IMR-90 (cell line): ENCODE measurements around the gene HMGA1. TPM values are rescaled to one million over a fixed set of nuclear protein-coding genes. Genes with fewer than 3 reads are reported as not detected.
A peak's percentile ranks its signal among the peaks of the same experiment; 100 is the strongest.

ENCODE experiments used
- ATAC-seq: fragments of 200-7000 bp; cut with Tn5 transposase; 2 replicates; pipeline ENCODE4 v1.9.1; 2020; ENCODE audit warnings: low read depth, mild to moderate bottlenecking, moderate library complexity
- BruUV-seq: library from RNA; stranded (reverse); fragments of 400-500 nt; replicated peaks from 2 replicates; lab custom pipeline; 2021; lab: Mats Ljungman, UMichigan
- CTCF ChIA-PET: fragments of 300-600 bp; formaldehyde crosslinking; extraction: SDS; loops from one replicate; lab custom pipeline; 2021; ENCODE audit warnings: antibody characterized with exemption; lab: Yijun Ruan, JAX
- POLR2A ChIA-PET: fragments of 300-600 bp; sonication (Branson Sonifier 250); formaldehyde crosslinking; loops from one replicate; lab custom pipeline; 2022; ENCODE audit warnings: antibody characterized with exemption; ENCODE audit not compliant: unreplicated experiment; lab: Charles Lee
- DNase-seq: peaks from one replicate; pipeline ENCODE4 v3.0.0; 2013
- H2AFZ ChIP-seq: replicated peaks from 2 replicates; pipeline ENCODE3; 2013; ENCODE audit warnings: low read length, mild to moderate bottlenecking; ENCODE audit not compliant: poor library complexity
- H2AK5ac ChIP-seq: 2 replicates; pipeline ENCODE4 v1.6.1; 2013; ENCODE audit warnings: low read depth, low read length, inconsistent platforms
- H2AK9ac ChIP-seq: replicated peaks from 2 replicates; pipeline ENCODE3; 2013; ENCODE audit warnings: mild to moderate bottlenecking, low read depth, low read length, moderate library complexity; ENCODE audit not compliant: poor library complexity
- H2BK120ac ChIP-seq: 2 replicates; pipeline ENCODE4 v1.6.1; 2013; ENCODE audit warnings: low read depth, low read length, inconsistent platforms
- H2BK15ac ChIP-seq: 3 replicates; pipeline ENCODE4 v1.6.1; 2013; ENCODE audit warnings: low read depth, low read length, inconsistent platforms
- H2BK20ac ChIP-seq: 2 replicates; pipeline ENCODE4 v1.6.1; 2013; ENCODE audit warnings: low read depth, mild to moderate bottlenecking, inconsistent platforms, low read length, moderate library complexity
- H2BK5ac ChIP-seq: 2 replicates; pipeline ENCODE4 v1.6.1; 2013; ENCODE audit warnings: mild to moderate bottlenecking, low read depth, low read length, inconsistent platforms; ENCODE audit not compliant: poor library complexity, severe bottlenecking
- H3K14ac ChIP-seq: replicated peaks from 2 replicates; pipeline ENCODE4 v1.6.1; 2013; ENCODE audit warnings: low read depth, low read length, inconsistent platforms
- H3K18ac ChIP-seq: 2 replicates; pipeline ENCODE4 v1.6.1; 2013; ENCODE audit warnings: low read depth, low read length, control low read depth
- H3K23ac ChIP-seq: 2 replicates; pipeline ENCODE4 v1.6.1; 2013; ENCODE audit warnings: low read depth, low read length, inconsistent platforms
- H3K27ac ChIP-seq: 2 replicates; pipeline ENCODE4 v1.5.1; 2013; ENCODE audit warnings: mild to moderate bottlenecking, control low read depth, low read length; ENCODE audit not compliant: insufficient read depth
- H3K27me3 ChIP-seq: 2 replicates; pipeline ENCODE4 v1.6.1; 2013; ENCODE audit warnings: low read length; ENCODE audit not compliant: control insufficient read depth, insufficient read depth
- H3K36me3 ChIP-seq: 2 replicates; pipeline ENCODE4 v1.6.1; 2013; ENCODE audit warnings: low read length, mixed read lengths; ENCODE audit not compliant: control insufficient read depth, insufficient read depth
- H3K4ac ChIP-seq: 2 replicates; pipeline ENCODE4 v1.6.1; 2013; ENCODE audit warnings: low read depth, low read length, inconsistent platforms
- H3K4me1 ChIP-seq: 2 replicates; pipeline ENCODE4 v1.6.1; 2013; ENCODE audit warnings: low read length, mixed read lengths; ENCODE audit not compliant: control insufficient read depth, insufficient read depth
- H3K4me2 ChIP-seq: 2 replicates; pipeline ENCODE4 v1.6.1; 2013; ENCODE audit warnings: low read depth, mild to moderate bottlenecking, control low read depth, low read length, moderate library complexity
- H3K4me3 ChIP-seq: 2 replicates; pipeline ENCODE4 v1.5.1; 2013; ENCODE audit warnings: low read depth, mild to moderate bottlenecking, control low read depth, low read length, moderate library complexity; ENCODE audit not compliant: insufficient read depth
- H3K56ac ChIP-seq: 2 replicates; pipeline ENCODE4 v1.6.1; 2013; ENCODE audit warnings: low read length, inconsistent platforms; ENCODE audit not compliant: insufficient read depth; ENCODE audit errors: extremely low read depth
- H3K79me1 ChIP-seq, 2 experiments: 2 replicates each; pipeline ENCODE4 v1.6.1; 2013; ENCODE audit warnings: low read length in 2 of 2, inconsistent platforms in 1 of 2, low read depth in 1 of 2
- H3K9ac ChIP-seq: 2 replicates; pipeline ENCODE4 v1.6.1; 2013; ENCODE audit warnings: low read depth, low read length, control low read depth
- H3K9me1 ChIP-seq: 2 replicates; pipeline ENCODE4 v1.6.1; 2013; ENCODE audit warnings: low read length, inconsistent platforms; ENCODE audit not compliant: insufficient read depth
- H3K9me3 ChIP-seq: 2 replicates; pipeline ENCODE4 v1.6.1; 2013; ENCODE audit warnings: low read length; ENCODE audit not compliant: control insufficient read depth, insufficient read depth
- H4K20me1 ChIP-seq: 2 replicates; pipeline ENCODE4 v1.6.1; 2013; ENCODE audit warnings: low read length, inconsistent platforms; ENCODE audit not compliant: insufficient read depth
- H4K5ac ChIP-seq: 2 replicates; pipeline ENCODE4 v1.6.1; 2013; ENCODE audit warnings: mild to moderate bottlenecking, low read depth, low read length, control low read depth
- H4K8ac ChIP-seq, 2 experiments: 2 replicates each; pipeline ENCODE4 v1.6.1; 2013; ENCODE audit warnings: low read depth in 2 of 2, low read length in 2 of 2, control low read depth in 1 of 2, inconsistent platforms in 1 of 2
- H4K91ac ChIP-seq: 2 replicates; pipeline ENCODE4 v1.6.1; 2013; ENCODE audit warnings: low read depth, low read length, inconsistent platforms; ENCODE audit not compliant: insufficient read depth
- BHLHE40 ChIP-seq: fragments of 150-350 bp; IDR thresholded peaks from 2 replicates; pipeline ENCODE4 v1.6.1; 2016; ENCODE audit warnings: mild to moderate bottlenecking, low read depth, low read length
- CEBPB ChIP-seq: IDR thresholded peaks from 2 replicates; pipeline ENCODE4 v1.6.1; 2012; ENCODE audit warnings: low read depth, low read length, improper control_type of control experiment
- CHD1 ChIP-seq: IDR thresholded peaks from 2 replicates; pipeline ENCODE4 v1.6.1; 2012; ENCODE audit warnings: low read depth, low read length, improper control_type of control experiment
- FOS ChIP-seq: fragments of 150-350 bp; IDR thresholded peaks from 2 replicates; pipeline ENCODE4 v1.6.1; 2016; ENCODE audit warnings: low read depth, low read length
- MAZ ChIP-seq: IDR thresholded peaks from 2 replicates; pipeline ENCODE4 v1.6.1; 2012; ENCODE audit warnings: low read depth, mild to moderate bottlenecking, low read length, improper control_type of control experiment, moderate library complexity, borderline replicate concordance
- MXI1 ChIP-seq: IDR thresholded peaks from 2 replicates; pipeline ENCODE4 v1.6.1; 2012; ENCODE audit warnings: low read depth, mild to moderate bottlenecking, low read length, moderate library complexity, borderline replicate concordance
- NFE2L2 ChIP-seq: fragments of 150-350 bp; IDR thresholded peaks from 2 replicates; pipeline ENCODE4 v1.6.1; 2016; ENCODE audit warnings: low read depth, mild to moderate bottlenecking, low read length
- POLR2A ChIP-seq: IDR thresholded peaks from 2 replicates; pipeline ENCODE4 v1.6.1; 2012; ENCODE audit warnings: mild to moderate bottlenecking, low read depth, low read length
- RAD21 ChIP-seq: IDR thresholded peaks from 2 replicates; pipeline ENCODE4 v1.6.1; 2012; ENCODE audit warnings: low read length, improper control_type of control experiment
- RCOR1 ChIP-seq: IDR thresholded peaks from 2 replicates; pipeline ENCODE4 v1.6.1; 2012; ENCODE audit warnings: mild to moderate bottlenecking, low read length, improper control_type of control experiment; ENCODE audit not compliant: insufficient replicate concordance
- USF2 ChIP-seq: fragments of 150-350 bp; IDR thresholded peaks from 2 replicates; pipeline ENCODE4 v1.6.1; 2017; ENCODE audit warnings: mild to moderate bottlenecking, antibody characterized with exemption, low read length, low read depth
- WGBS, 2 experiments: methylation state at CpG; one replicate each; pipeline versions ENCODE4 v1.1.5 to v1.1.7; 2013; ENCODE audit warnings: missing lambda C conversion rate in 2 of 2; ENCODE audit not compliant: insufficient read length in 1 of 2; ENCODE audit errors: extremely low coverage in 2 of 2; 5-methylcytosine and 5-hydroxymethylcytosine counted together
- dilution Hi-C: fragments of 300-500 bp; cut with HindIII; formaldehyde crosslinking; loops from one replicate; pipeline ENCODE4 v1.14.3; 2018; ENCODE audit warnings: low sequenced_read_pairs; ENCODE audit not compliant: unreplicated experiment
- in situ Hi-C: fragments of 300-500 bp; cut with MboI; formaldehyde crosslinking; loops from 3 replicates; pipeline ENCODE4 v1.14.3; 2019; ENCODE audit warnings: low sequenced_read_pairs, inconsistent platforms, mixed read lengths
- intact Hi-C: fragments of 100-400 bp; cut with micrococcal nuclease; formaldehyde crosslinking; loops from 2 replicates; pipeline ENCODE4 v1.10.0; 2022
- polyA plus RNA-seq, 3 experiments: library from polyadenylated mRNA; depleted of rRNA; stranded (reverse); fragments of >200 nt; gene quantifications; 2 replicates each; pipeline ENCODE4 v1.2.3, GENCODE V29; 2012; ENCODE audit warnings: low replicate concordance in 1 of 3
- total RNA-seq: library from RNA; depleted of rRNA; stranded (reverse); fragments of >200 nt; gene quantifications from 2 replicates; pipeline ENCODE4 v1.2.3, GENCODE V29; 2012
- TF ChIP-seq, protein P1 (sequence below): fragments of 150-350 bp; IDR thresholded peaks from 2 replicates; pipeline ENCODE4 v1.6.1; 2016; ENCODE audit warnings: low read depth, mild to moderate bottlenecking, low read length, moderate library complexity, borderline replicate concordance
- TF ChIP-seq, protein P2 (sequence below): conservative IDR thresholded peaks from 2 replicates; pipeline ENCODE4 v1.5.1; 2012; ENCODE audit warnings: mild to moderate bottlenecking, low read depth, low read length, improper control_type of control experiment

Gene HMGA1
- total and polyA plus RNA-seq, 2 of the 4 experiments (the other 2 are of a cell fraction), result 101 to 589 TPM

DNA sequence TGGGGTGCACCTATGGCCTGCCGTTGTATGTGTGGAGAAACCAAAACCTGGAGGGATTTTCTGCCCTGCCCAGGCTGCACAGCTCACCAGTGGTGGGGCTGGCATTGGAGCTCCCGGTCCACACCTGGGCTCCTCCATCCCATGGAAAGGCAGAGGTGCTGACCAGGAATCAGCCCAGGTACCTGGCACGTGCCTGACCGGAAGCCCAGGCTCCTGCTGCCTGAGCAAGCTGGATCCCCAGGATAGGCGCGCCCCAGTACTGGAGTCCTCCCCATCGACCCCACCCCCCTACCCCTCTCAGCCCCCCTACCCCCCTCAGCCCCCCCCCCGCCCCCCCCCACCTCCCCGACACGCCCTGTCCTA is 39.9 kb upstream of the HMGA1 start (continued):
- TF ChIP-seq RCOR1, result no peak

DNA sequence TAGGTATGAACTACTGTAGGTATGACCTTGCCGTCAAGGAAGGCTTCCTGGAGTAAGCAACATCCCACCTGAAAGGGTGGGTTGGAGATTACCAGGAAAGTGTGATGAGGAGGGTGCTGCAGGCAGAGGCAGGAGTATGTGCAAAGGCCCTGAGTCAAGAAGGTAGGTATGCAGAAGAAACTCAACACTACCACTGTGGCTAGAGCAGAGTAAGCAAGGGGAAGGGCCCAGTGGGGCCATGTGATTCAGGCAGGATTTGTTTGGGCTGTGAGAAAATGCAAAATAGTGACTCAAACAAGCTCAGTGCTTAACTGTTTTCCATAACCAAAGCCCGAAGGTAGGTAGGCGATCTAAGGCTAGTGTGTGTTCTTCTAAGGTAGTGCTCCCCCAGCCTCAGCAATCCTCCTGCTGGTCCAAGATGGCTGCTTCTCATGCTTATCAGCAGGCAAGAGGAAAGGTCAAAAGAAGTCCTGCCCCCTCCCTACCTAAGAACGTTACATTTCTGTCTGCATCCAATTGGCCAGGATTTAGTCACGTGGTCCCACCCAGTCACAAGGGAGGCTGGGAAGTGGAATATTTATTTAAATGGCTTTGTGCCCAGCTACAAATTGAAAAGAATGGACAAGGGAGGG is 36.2 kb upstream of the HMGA1 start:
- peaks cover 6% of the 10 kb centered on the region for H3K4me1 ChIP-seq
- H4K8ac ChIP-seq, result peak overlapping the region in 1 of 2 experiments; percentile 2; a peak in 1 of 4 replicates
- CTCF ChIA-PET, result no interaction called here
- peak overlapping the region; percentile 5; the same call in 1 of the 2 replicates for H2AK5ac ChIP-seq
- H3K27ac ChIP-seq, result no peak overlapping the region
- no peaks in the 10 kb centered on the region for H3K9me3 ChIP-seq
- no CpG with 5 or more reads among the region's 5 CpGs for WGBS, 2 experiments
- no peak overlapping the region for H2BK5ac ChIP-seq
- H3K14ac ChIP-seq, result no peak overlapping the region
- peak overlapping the region; percentile 0; the same call in 1 of the 2 replicates for H2BK120ac ChIP-seq
- H2AK9ac ChIP-seq, result peak overlapping the region; percentile 35
- H3K9me1 ChIP-seq, result 0 out of 2 replicates have a peak, but pooled peaks cover 6% of the 10 kb centered on the region
- H3K4me2 ChIP-seq, result no peak overlapping the region
- H3K56ac ChIP-seq, result no peak overlapping the region
- no peak overlapping the region for H3K9ac ChIP-seq
- no peak overlapping the region for H3K23ac ChIP-seq
- 0 out of 2 replicates have a peak overlapping the region, but pooled peaks have one; percentile 17 for H3K4ac ChIP-seq
- DNase-seq, result no peak
- no peaks in the 10 kb centered on the region for H3K27me3 ChIP-seq
- dilution Hi-C loops (no loop called here), intact Hi-C loops (no loop called here), in situ Hi-C loops (no loop called here)
- H4K20me1 ChIP-seq, result no peaks in the 10 kb centered on the region
- no peak overlapping the region for H4K5ac ChIP-seq
- no peak overlapping the region; the same call in 2 of the 3 replicates for H2BK15ac ChIP-seq
- no TSS peak for BruUV-seq
- H3K4me3 ChIP-seq, result no peak overlapping the region
- H2BK20ac ChIP-seq, result no peak overlapping the region; the same call in 1 of the 2 replicates
- no peaks in the 10 kb centered on the region for H3K79me1 ChIP-seq
- peak overlapping the region; percentile 64 for H2AFZ ChIP-seq
- no peak for ATAC-seq
- H4K91ac ChIP-seq, result peak overlapping the region; percentile 18; the same call in 1 of the 2 replicates
- POLR2A ChIA-PET, result no interaction called here
- H3K36me3 ChIP-seq, result no peaks in the 10 kb centered on the region
- H3K18ac ChIP-seq, result no peak overlapping the region
- no peak for TF ChIP-seq POLR2A
- no peak for TF ChIP-seq BHLHE40
- TF ChIP-seq CEBPB, result no peak
- TF ChIP-seq NFE2L2, result no peak
- TF ChIP-seq MXI1, result no peak
- TF ChIP-seq CHD1, result no peak
- no peak for TF ChIP-seq MAZ
- TF ChIP-seq RAD21, result no peak
- no peak; the same call in 1 of the 2 replicates for TF ChIP-seq USF2
- no peak for TF ChIP-seq FOS
- TF ChIP-seq, protein P1, sequence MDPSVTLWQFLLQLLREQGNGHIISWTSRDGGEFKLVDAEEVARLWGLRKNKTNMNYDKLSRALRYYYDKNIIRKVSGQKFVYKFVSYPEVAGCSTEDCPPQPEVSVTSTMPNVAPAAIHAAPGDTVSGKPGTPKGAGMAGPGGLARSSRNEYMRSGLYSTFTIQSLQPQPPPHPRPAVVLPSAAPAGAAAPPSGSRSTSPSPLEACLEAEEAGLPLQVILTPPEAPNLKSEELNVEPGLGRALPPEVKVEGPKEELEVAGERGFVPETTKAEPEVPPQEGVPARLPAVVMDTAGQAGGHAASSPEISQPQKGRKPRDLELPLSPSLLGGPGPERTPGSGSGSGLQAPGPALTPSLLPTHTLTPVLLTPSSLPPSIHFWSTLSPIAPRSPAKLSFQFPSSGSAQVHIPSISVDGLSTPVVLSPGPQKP, result no peak
- TF ChIP-seq, protein P2, sequence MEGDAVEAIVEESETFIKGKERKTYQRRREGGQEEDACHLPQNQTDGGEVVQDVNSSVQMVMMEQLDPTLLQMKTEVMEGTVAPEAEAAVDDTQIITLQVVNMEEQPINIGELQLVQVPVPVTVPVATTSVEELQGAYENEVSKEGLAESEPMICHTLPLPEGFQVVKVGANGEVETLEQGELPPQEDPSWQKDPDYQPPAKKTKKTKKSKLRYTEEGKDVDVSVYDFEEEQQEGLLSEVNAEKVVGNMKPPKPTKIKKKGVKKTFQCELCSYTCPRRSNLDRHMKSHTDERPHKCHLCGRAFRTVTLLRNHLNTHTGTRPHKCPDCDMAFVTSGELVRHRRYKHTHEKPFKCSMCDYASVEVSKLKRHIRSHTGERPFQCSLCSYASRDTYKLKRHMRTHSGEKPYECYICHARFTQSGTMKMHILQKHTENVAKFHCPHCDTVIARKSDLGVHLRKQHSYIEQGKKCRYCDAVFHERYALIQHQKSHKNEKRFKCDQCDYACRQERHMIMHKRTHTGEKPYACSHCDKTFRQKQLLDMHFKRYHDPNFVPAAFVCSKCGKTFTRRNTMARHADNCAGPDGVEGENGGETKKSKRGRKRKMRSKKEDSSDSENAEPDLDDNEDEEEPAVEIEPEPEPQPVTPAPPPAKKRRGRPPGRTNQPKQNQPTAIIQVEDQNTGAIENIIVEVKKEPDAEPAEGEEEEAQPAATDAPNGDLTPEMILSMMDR, result no peak
- no peak for TF ChIP-seq RCOR1
